Lower leg skin (tissue), 3 donors: ENCODE measurements around the gene AP3B1.

Source experiments
- CTCF ChIP-seq, 3 donors: fragments of 450-650 bp; IDR thresholded peaks; one replicate each; pipeline ENCODE4 v1.5.1; 2016; ENCODE audit warnings: antibody characterized with exemption in 3 of 3, mild to moderate bottlenecking in 3 of 3, moderate library complexity in 2 of 3
- POLR2A ChIP-seq, 2 donors: fragments of 450-650 bp; IDR thresholded peaks; one replicate each; pipeline ENCODE4 v1.6.1; 2016 to 2017; ENCODE audit warnings: antibody characterized with exemption in 2 of 2, mild to moderate bottlenecking in 1 of 2, moderate library complexity in 1 of 2

GRCh38 chr5:78062645-78063044, 231.9 kb downstream of the AP3B1 start:
- TF ChIP-seq CTCF (IDR thresholded peaks at IDR 0.05) (no peak), POLR2A (IDR thresholded peaks at IDR 0.05) (no peak)
